Lower leg skin (tissue), 3 donors: Measurements from ENCODE around the gene NOL12.

Source experiments
- CTCF ChIP-seq, 3 donors: fragments of 450-650 bp; IDR thresholded peaks; one replicate each; pipeline ENCODE4 v1.5.1; 2016; ENCODE audit warnings: antibody characterized with exemption in 3 of 3, mild to moderate bottlenecking in 3 of 3, moderate library complexity in 2 of 3
- POLR2A ChIP-seq, 2 donors: fragments of 450-650 bp; IDR thresholded peaks; one replicate each; pipeline ENCODE4 v1.6.1; 2016 to 2017; ENCODE audit warnings: antibody characterized with exemption in 2 of 2, mild to moderate bottlenecking in 1 of 2, moderate library complexity in 1 of 2

GRCh38 chr22:37708580-37709444 lies 22.7 kb downstream of the NOL12 start:
- TF ChIP-seq CTCF (IDR thresholded peaks at IDR 0.05): no peak
- no peak for TF ChIP-seq POLR2A (IDR thresholded peaks at IDR 0.05)
